Thoracic aorta (tissue), 2 donors: ENCODE measurements around the gene SLC44A3. TPM values are rescaled to one million over a fixed set of nuclear protein-coding genes. Genes with fewer than 3 reads are reported as not detected.

Experiments
- ATAC-seq: fragments of 150-250 bp; one replicate; pipeline ENCODE4 v1.8.0; 2017; ENCODE audit warnings: low read depth; ENCODE audit not compliant: insufficient number of reproducible peaks, low FRiP score
- DNase-seq: peaks from one replicate; pipeline ENCODE4 v3.0.0-alpha.2; 2020; ENCODE audit warnings: low spot score
- H3K27ac ChIP-seq, 2 donors: fragments of 200-600 bp; sonication (generic); 1 replicate in 1 of 2; 2 replicates in 1 of 2; pipeline ENCODE4 v1.5.1; 2016; ENCODE audit warnings: mild to moderate bottlenecking in 2 of 2, moderate library complexity in 2 of 2
- H3K27me3 ChIP-seq: fragments of 200-600 bp; sonication (generic); replicated peaks from 2 replicates; pipeline ENCODE4 v1.6.0; 2016; ENCODE audit warnings: mild to moderate bottlenecking; ENCODE audit not compliant: insufficient read depth
- H3K36me3 ChIP-seq: fragments of 200-600 bp; sonication (generic); one replicate; pipeline ENCODE4 v1.5.1; 2016
- H3K4me1 ChIP-seq, 2 donors: fragments of 200-600 bp; sonication (generic); 1 replicate in 1 of 2; 2 replicates in 1 of 2; pipeline versions ENCODE4 v1.5.1 to v1.6.0; 2016; ENCODE audit warnings: low read depth in 2 of 2, mild to moderate bottlenecking in 1 of 2; ENCODE audit not compliant: control insufficient read depth in 1 of 2
- H3K4me3 ChIP-seq: fragments of 200-600 bp; sonication (generic); 2 replicates; pipeline ENCODE4 v1.5.1; 2016; ENCODE audit warnings: mild to moderate bottlenecking
- H3K9me3 ChIP-seq: fragments of 200-600 bp; sonication (generic); 2 replicates; pipeline ENCODE4 v1.5.1; 2016
- CTCF ChIP-seq: fragments of 200-600 bp; sonication (generic); IDR thresholded peaks from one replicate; pipeline ENCODE4 v1.5.1; 2019; ENCODE audit warnings: antibody characterized with exemption
- total RNA-seq, 2 donors: library from RNA; depleted of rRNA; stranded (reverse); fragments of >200 nt; gene quantifications; one replicate each; pipeline versions ENCODE4 v1.1.0 to v1.2.3, GENCODE V29; 2016

The SLC44A3 gene, protein sequence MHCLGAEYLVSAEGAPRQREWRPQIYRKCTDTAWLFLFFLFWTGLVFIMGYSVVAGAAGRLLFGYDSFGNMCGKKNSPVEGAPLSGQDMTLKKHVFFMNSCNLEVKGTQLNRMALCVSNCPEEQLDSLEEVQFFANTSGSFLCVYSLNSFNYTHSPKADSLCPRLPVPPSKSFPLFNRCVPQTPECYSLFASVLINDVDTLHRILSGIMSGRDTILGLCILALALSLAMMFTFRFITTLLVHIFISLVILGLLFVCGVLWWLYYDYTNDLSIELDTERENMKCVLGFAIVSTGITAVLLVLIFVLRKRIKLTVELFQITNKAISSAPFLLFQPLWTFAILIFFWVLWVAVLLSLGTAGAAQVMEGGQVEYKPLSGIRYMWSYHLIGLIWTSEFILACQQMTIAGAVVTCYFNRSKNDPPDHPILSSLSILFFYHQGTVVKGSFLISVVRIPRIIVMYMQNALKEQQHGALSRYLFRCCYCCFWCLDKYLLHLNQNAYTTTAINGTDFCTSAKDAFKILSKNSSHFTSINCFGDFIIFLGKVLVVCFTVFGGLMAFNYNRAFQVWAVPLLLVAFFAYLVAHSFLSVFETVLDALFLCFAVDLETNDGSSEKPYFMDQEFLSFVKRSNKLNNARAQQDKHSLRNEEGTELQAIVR
- 1 to 10 TPM; 2.5 to 3.7 TPM for total RNA-seq

- Histone ChIP-seq H3K9me3 (no peaks in the 10 kb centered on the region), H3K27me3 (no peaks in the 10 kb centered on the region), H3K4me3 (peak within 1 kb of the TSS; percentile 91), H3K36me3 (no peaks in the 10 kb centered on the region), H3K4me1 (peaks cover 2 to 4% of the 10 kb centered on the region in 2 donors), H3K27ac (no peak within 1 kb of the TSS)
- DNase-seq (no peak), ATAC-seq (no peak)
- TF ChIP-seq CTCF, result no peak
Observed at GRCh38 chr1:94819945-94820746, at the start of gene SLC44A3. SLC44A3 (plus strand) TSS chr1:94820357; CDS start chr1:94820452, 95 bp downstream.

DNA sequence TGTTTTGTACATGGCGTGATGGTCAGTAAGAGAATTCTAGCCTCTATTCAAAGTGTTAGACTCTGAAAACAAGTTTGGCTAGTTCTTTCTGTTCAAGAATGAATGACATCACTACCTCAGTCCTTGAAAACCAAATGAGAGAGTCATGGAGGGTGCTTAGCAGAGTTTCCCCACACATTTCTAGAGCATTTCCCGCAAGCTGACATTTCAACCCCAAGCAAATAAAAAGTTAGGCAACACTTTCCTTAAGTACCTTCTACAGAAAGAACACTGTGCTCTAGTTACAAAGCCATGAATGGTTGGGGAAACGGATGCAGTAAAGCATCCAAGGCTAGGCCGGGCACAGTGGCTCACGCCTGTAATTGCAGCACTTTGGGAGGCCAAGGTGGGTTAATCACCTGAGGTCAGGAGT is 47.9 kb upstream of the SLC44A3 start:
- no peak for TF ChIP-seq CTCF
- no peaks in the 10 kb centered on the region for H3K4me1 ChIP-seq
- H3K36me3 ChIP-seq, result no peaks in the 10 kb centered on the region
- H3K27me3 ChIP-seq, result no peaks in the 10 kb centered on the region
- DNase-seq (no peak), ATAC-seq (no peak)
- no peak overlapping the region for H3K27ac ChIP-seq
- H3K4me3 ChIP-seq, result no peak overlapping the region
- no peaks in the 10 kb centered on the region for H3K9me3 ChIP-seq

GRCh38 chr1:94772845-94773244 is 47.3 kb upstream of the SLC44A3 start:
- Histone ChIP-seq H3K27me3 (no peaks in the 10 kb centered on the region), H3K4me1 (no peaks in the 10 kb centered on the region), H3K4me3 (no peak overlapping the region), H3K27ac (no peak overlapping the region), H3K36me3 (no peaks in the 10 kb centered on the region), H3K9me3 (no peaks in the 10 kb centered on the region)
- DNase-seq (no peak), ATAC-seq (no peak)
- TF ChIP-seq CTCF, result no peak

DNA sequence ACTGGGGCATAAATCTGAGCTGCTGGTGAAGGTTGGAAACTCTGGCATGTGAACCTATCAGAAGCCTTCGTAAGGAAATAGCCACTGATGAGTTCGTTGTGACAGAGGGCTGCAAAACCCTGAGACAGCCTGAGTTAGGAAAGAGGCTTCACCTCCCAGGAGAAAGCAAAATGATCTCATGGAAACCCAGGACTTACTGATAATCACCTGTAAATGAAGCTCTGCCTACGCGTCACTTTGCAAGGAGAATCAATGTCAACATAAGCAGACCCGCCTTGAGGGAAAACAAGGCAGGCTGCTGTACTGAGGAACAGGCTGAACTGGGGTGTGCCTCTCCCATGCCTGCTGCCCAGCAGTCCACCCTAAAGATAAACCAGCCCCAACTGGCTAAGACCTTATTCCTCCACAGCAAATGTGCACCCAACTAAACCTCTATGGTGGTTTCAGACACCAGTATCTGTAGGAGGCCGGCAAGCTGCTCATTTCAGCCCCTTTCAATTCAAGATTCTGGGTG is 46.8 kb upstream of the SLC44A3 start:
- DNase-seq, result no peak
- no peak for ATAC-seq
- no peaks in the 10 kb centered on the region for H3K36me3 ChIP-seq
- no peaks in the 10 kb centered on the region for H3K4me1 ChIP-seq
- no peaks in the 10 kb centered on the region for H3K9me3 ChIP-seq
- H3K27ac ChIP-seq, result no peak overlapping the region
- H3K27me3 ChIP-seq, result no peaks in the 10 kb centered on the region
- H3K4me3 ChIP-seq, result no peak overlapping the region
- TF ChIP-seq CTCF, result no peak
